OCI-LY7 (cell line): ENCODE results near the gene SUPT3H. TPM values are rescaled to one million over a fixed set of nuclear protein-coding genes. Genes with fewer than 3 reads are reported as not detected.

Experiments
- BruUV-seq: library from RNA; stranded (reverse); fragments of 400-500 nt; replicated peaks from 2 replicates; lab custom pipeline; 2021; lab: Mats Ljungman, UMichigan
- CTCF ChIA-PET: fragments of 300-600 bp; sonication (Branson Sonifier 250); formaldehyde crosslinking; loops from one replicate; lab custom pipeline; 2022; ENCODE audit warnings: antibody characterized with exemption; ENCODE audit not compliant: unreplicated experiment; lab: Charles Lee
- POLR2A ChIA-PET: fragments of 300-600 bp; sonication (Branson Sonifier 250); formaldehyde crosslinking; loops from one replicate; lab custom pipeline; 2022; ENCODE audit warnings: antibody characterized with exemption; lab: Charles Lee
- DNase-seq: peaks from one replicate; pipeline ENCODE4 v3.0.0-alpha.2; 2015; ENCODE audit warnings: low spot score
- H2AFZ ChIP-seq: fragments of 200-600 bp; sonication (generic), shearing (Covaris generic); 2 replicates; pipeline ENCODE4 v1.6.1; 2014; ENCODE audit warnings: mild to moderate bottlenecking, antibody characterized with exemption, low read length, moderate library complexity
- H3K27ac ChIP-seq: fragments of 200-600 bp; sonication (generic); 2 replicates; pipeline ENCODE4 v1.5.1; 2014; ENCODE audit warnings: mixed run types, low read depth, mild to moderate bottlenecking, moderate library complexity, low read length, inconsistent platforms; ENCODE audit not compliant: poor library complexity, severe bottlenecking
- H3K36me3 ChIP-seq: fragments of 200-600 bp; sonication (generic); 2 replicates; pipeline ENCODE4 v1.6.1; 2014; ENCODE audit warnings: mild to moderate bottlenecking, antibody characterized with exemption, low read length, moderate library complexity, mixed read lengths; ENCODE audit not compliant: insufficient read depth
- H3K4me1 ChIP-seq: fragments of 200-600 bp; sonication (generic); 2 replicates; pipeline ENCODE4 v1.5.1; 2014; ENCODE audit warnings: mild to moderate bottlenecking, low read length; ENCODE audit not compliant: insufficient read depth, poor library complexity, severe bottlenecking
- H3K4me2 ChIP-seq: fragments of 200-600 bp; sonication (generic); 2 replicates; pipeline ENCODE4 v1.6.1; 2014; ENCODE audit warnings: mild to moderate bottlenecking, low read length
- H3K4me3 ChIP-seq: fragments of 200-600 bp; sonication (generic); 2 replicates; pipeline ENCODE4 v1.5.1; 2014; ENCODE audit warnings: mild to moderate bottlenecking, low read depth, low read length; ENCODE audit not compliant: poor library complexity, severe bottlenecking
- H3K79me2 ChIP-seq: fragments of 200-600 bp; sonication (generic); 2 replicates; pipeline ENCODE4 v1.6.1; 2016; ENCODE audit warnings: low read depth, mild to moderate bottlenecking, low read length, moderate library complexity, mixed read lengths; ENCODE audit not compliant: insufficient read depth
- H3K9me2 ChIP-seq: fragments of 200-600 bp; sonication (generic); 2 replicates; pipeline ENCODE4 v1.6.1; 2016; ENCODE audit warnings: mild to moderate bottlenecking, low read length, mixed read lengths; ENCODE audit not compliant: insufficient read depth
- H3K9me3 ChIP-seq: fragments of 200-600 bp; sonication (generic); 2 replicates; pipeline ENCODE4 v1.6.1; 2014; ENCODE audit warnings: mild to moderate bottlenecking, mixed run types, low read length, mixed read lengths
- H4K20me1 ChIP-seq: fragments of 200-600 bp; sonication (generic); 2 replicates; pipeline ENCODE4 v1.6.1; 2014; ENCODE audit warnings: mild to moderate bottlenecking, antibody characterized with exemption, low read length, moderate library complexity, mixed read lengths; ENCODE audit not compliant: insufficient read depth
- EZH2phosphoT487 ChIP-seq: fragments of 200-600 bp; sonication (generic); IDR thresholded peaks from 2 replicates; pipeline ENCODE4 v1.6.1; 2018; ENCODE audit warnings: low read depth, borderline replicate concordance, mild to moderate bottlenecking, mixed run types, antibody characterized with exemption, low read length, moderate library complexity, mixed read lengths
- intact Hi-C: fragments of 100-400 bp; cut with micrococcal nuclease; formaldehyde crosslinking; loops from one replicate; pipeline ENCODE4 v1.10.0; 2022; ENCODE audit not compliant: unreplicated experiment
- total RNA-seq, 2 experiments: library from RNA; depleted of rRNA in 1 of 2; stranded (reverse); fragments of >200 nt in 1 of 2; shearing (Covaris generic) in 1 of 2; gene quantifications; 2 replicates each; pipeline ENCODE4 v1.2.3, GENCODE V29; 2014 to 2022
- TF ChIP-seq, protein P1 (sequence below): fragments of 200-600 bp; sonication (generic); conservative IDR thresholded peaks from 2 replicates; pipeline ENCODE4 v1.5.1; 2014; ENCODE audit warnings: mild to moderate bottlenecking, antibody characterized with exemption, low read length, moderate library complexity, mixed read lengths

Gene SUPT3H
- total RNA-seq, 2 experiments from 2014 or later, result 1.1 to 7.1 TPM

- DNase-seq, result no peak
- Histone ChIP-seq H3K79me2 (no peaks in the 10 kb centered on the region), H3K27ac (no peak overlapping the region), H3K9me2 (no peaks in the 10 kb centered on the region), H3K4me3 (no peak overlapping the region), H3K9me3 (no peaks in the 10 kb centered on the region), H3K4me2 (no peak overlapping the region), H4K20me1 (no peaks in the 10 kb centered on the region), H2AFZ (no peak overlapping the region), H3K36me3 (no peaks in the 10 kb centered on the region), H3K4me1 (no peaks in the 10 kb centered on the region)
- CTCF ChIA-PET, result no interaction called here
- POLR2A ChIA-PET, result no interaction called here
- BruUV-seq, result no TSS peak
- intact Hi-C loops, result no loop called here
- TF ChIP-seq, protein P1, sequence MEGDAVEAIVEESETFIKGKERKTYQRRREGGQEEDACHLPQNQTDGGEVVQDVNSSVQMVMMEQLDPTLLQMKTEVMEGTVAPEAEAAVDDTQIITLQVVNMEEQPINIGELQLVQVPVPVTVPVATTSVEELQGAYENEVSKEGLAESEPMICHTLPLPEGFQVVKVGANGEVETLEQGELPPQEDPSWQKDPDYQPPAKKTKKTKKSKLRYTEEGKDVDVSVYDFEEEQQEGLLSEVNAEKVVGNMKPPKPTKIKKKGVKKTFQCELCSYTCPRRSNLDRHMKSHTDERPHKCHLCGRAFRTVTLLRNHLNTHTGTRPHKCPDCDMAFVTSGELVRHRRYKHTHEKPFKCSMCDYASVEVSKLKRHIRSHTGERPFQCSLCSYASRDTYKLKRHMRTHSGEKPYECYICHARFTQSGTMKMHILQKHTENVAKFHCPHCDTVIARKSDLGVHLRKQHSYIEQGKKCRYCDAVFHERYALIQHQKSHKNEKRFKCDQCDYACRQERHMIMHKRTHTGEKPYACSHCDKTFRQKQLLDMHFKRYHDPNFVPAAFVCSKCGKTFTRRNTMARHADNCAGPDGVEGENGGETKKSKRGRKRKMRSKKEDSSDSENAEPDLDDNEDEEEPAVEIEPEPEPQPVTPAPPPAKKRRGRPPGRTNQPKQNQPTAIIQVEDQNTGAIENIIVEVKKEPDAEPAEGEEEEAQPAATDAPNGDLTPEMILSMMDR, result no peak
- TF ChIP-seq EZH2phosphoT487, result no peak
Measured at GRCh38 chr6:44804546-44805159, 573.1 kb downstream of the SUPT3H start.

GRCh38 chr6:44804016-44804415 is 573.7 kb downstream of the SUPT3H start:
- no peak for DNase-seq
- TF ChIP-seq EZH2phosphoT487, result no peak
- TF ChIP-seq, protein P1, result no peak
- no TSS peak for BruUV-seq
- no peak overlapping the region for H3K4me2 ChIP-seq
- H3K9me3 ChIP-seq, result no peaks in the 10 kb centered on the region
- intact Hi-C loops, result no loop called here
- no peaks in the 10 kb centered on the region for H3K79me2 ChIP-seq
- H3K9me2 ChIP-seq, result no peaks in the 10 kb centered on the region
- H4K20me1 ChIP-seq, result no peaks in the 10 kb centered on the region
- ChIA-PET POLR2A (no interaction called here), CTCF (no interaction called here)
- no peaks in the 10 kb centered on the region for H3K4me1 ChIP-seq
- no peaks in the 10 kb centered on the region for H3K36me3 ChIP-seq
- no peak overlapping the region for H3K4me3 ChIP-seq
- no peak overlapping the region for H2AFZ ChIP-seq
- no peak overlapping the region for H3K27ac ChIP-seq

DNA sequence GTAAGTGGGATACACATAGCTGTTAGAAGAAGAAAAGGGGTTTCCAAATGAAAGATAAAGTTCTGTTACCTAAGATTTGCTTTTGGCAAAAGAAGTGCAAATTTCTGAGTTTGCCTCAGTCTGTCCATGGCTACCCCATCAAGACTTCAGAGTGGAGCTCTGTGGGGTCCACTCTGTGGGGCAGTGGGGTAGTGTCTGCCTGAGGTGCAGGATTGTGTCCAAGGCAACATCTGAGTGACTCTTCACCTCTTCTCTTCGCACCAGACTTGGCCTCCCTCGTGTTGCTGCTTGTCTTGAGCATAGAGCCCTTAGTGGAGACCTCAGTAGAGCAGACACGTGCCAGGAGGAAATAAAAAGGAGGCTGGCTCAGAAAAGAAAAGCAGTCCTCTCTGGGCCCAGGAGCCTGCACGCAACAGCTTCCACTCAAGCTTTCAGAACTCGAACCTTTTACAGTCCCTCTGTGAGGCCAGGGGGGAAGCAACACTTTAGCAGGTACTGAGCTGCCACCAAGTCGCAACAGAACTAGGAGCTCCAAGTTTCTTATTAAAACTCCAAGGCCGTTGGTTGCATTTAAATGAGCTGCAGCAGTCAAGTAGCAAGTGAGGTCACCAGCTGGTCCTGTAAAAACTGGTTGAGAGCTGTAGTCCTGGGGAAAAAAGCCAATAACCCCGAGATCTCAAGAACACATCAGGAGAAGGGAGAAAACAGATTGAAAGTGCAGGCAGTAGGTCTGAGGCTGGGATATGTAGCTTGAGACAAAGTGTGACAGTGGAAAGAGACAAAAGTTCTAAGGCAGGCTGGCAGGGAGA is 576.7 kb downstream of the SUPT3H start:
- ChIA-PET CTCF (no interaction called here), POLR2A (no interaction called here)
- BruUV-seq, result no TSS peak
- H3K9me3 ChIP-seq, result no peaks in the 10 kb centered on the region
- no peak overlapping the region for H3K4me2 ChIP-seq
- no peaks in the 10 kb centered on the region for H3K9me2 ChIP-seq
- H3K4me3 ChIP-seq, result no peak overlapping the region
- no peak overlapping the region for H3K27ac ChIP-seq
- intact Hi-C loops, result no loop called here
- H3K79me2 ChIP-seq, result no peaks in the 10 kb centered on the region
- no peak for DNase-seq
- H2AFZ ChIP-seq, result no peak overlapping the region
- TF ChIP-seq, protein P1, result no peak
- no peak for TF ChIP-seq EZH2phosphoT487
- H4K20me1 ChIP-seq, result no peaks in the 10 kb centered on the region
- H3K36me3 ChIP-seq, result no peaks in the 10 kb centered on the region
- no peaks in the 10 kb centered on the region for H3K4me1 ChIP-seq
